OCI-LY1 (cell line): ENCODE data around the gene CDH4.

Source experiments
- H2AFZ ChIP-seq: fragments of 200-600 bp; sonication (generic), shearing (Covaris generic); 2 replicates; pipeline ENCODE4 v1.6.0; 2014; ENCODE audit warnings: antibody characterized with exemption, mild to moderate bottlenecking, low read length
- H3F3A ChIP-seq: fragments of 200-600 bp; sonication (generic), shearing (Covaris generic); 2 replicates; pipeline ENCODE4 v1.6.0; 2014; ENCODE audit warnings: mild to moderate bottlenecking, antibody characterized with exemption, low read length, moderate library complexity; ENCODE audit not compliant: insufficient read depth
- H3K27ac ChIP-seq: fragments of 200-600 bp; sonication (generic); 2 replicates; pipeline ENCODE4 v1.5.1; 2014; ENCODE audit warnings: low read length, mixed run types, mild to moderate bottlenecking, low read depth; ENCODE audit not compliant: poor library complexity, severe bottlenecking
- H3K27me3 ChIP-seq: fragments of 200-600 bp; sonication (generic); 2 replicates; pipeline ENCODE4 v1.6.0; 2014; ENCODE audit warnings: antibody characterized with exemption, mild to moderate bottlenecking, low read length, moderate library complexity; ENCODE audit not compliant: insufficient read depth
- H3K36me3 ChIP-seq: fragments of 200-600 bp; sonication (generic); 2 replicates; pipeline ENCODE4 v1.6.1; 2014; ENCODE audit warnings: mild to moderate bottlenecking, antibody characterized with exemption, low read length, moderate library complexity, mixed read lengths; ENCODE audit not compliant: insufficient read depth
- H3K4me1 ChIP-seq: fragments of 200-600 bp; sonication (generic); 2 replicates; pipeline ENCODE4 v1.5.1; 2014; ENCODE audit warnings: mild to moderate bottlenecking, low read length, moderate library complexity; ENCODE audit not compliant: insufficient read depth, severe bottlenecking
- H3K4me2 ChIP-seq: fragments of 200-600 bp; sonication (generic), shearing (Covaris generic); 2 replicates; pipeline ENCODE4 v1.6.1; 2014; ENCODE audit warnings: low read length
- H3K4me3 ChIP-seq: fragments of 200-600 bp; sonication (generic); 2 replicates; pipeline ENCODE4 v1.5.1; 2014; ENCODE audit warnings: low read length, low read depth, mild to moderate bottlenecking, mixed read lengths; ENCODE audit not compliant: poor library complexity, severe bottlenecking
- H3K79me2 ChIP-seq: fragments of 200-600 bp; shearing (Covaris generic); 2 replicates; pipeline ENCODE4 v1.6.1; 2016; ENCODE audit warnings: mixed run types, low read length, mixed read lengths; ENCODE audit not compliant: insufficient read depth
- H3K9ac ChIP-seq: fragments of 200-600 bp; sonication (generic), shearing (Covaris generic); 2 replicates; pipeline ENCODE4 v1.6.1; 2014; ENCODE audit warnings: mild to moderate bottlenecking, low read length, mixed read lengths
- H3K9me2 ChIP-seq: fragments of 200-600 bp; sonication (generic), shearing (Covaris generic); 2 replicates; pipeline ENCODE4 v1.6.1; 2014; ENCODE audit warnings: low read depth, mild to moderate bottlenecking, low read length, mixed read lengths
- H3K9me3 ChIP-seq: fragments of 200-600 bp; shearing (Covaris generic); 2 replicates; pipeline ENCODE4 v1.6.1; 2014; ENCODE audit warnings: low read length, mixed read lengths
- H4K20me1 ChIP-seq: fragments of 200-600 bp; sonication (generic), shearing (Covaris generic); 2 replicates; pipeline ENCODE4 v1.6.0; 2016; ENCODE audit warnings: mild to moderate bottlenecking, low read length; ENCODE audit not compliant: insufficient read depth
- EZH2 ChIP-seq: fragments of 200-600 bp; sonication (generic), shearing (Covaris generic); IDR thresholded peaks from 2 replicates; pipeline ENCODE4 v1.8.0; 2017; ENCODE audit warnings: borderline replicate concordance, mixed run types, mild to moderate bottlenecking, antibody characterized with exemption, low read length, moderate library complexity, mixed read lengths
- TF ChIP-seq, protein P1 (sequence below): fragments of 200-600 bp; sonication (generic), shearing (Covaris generic); IDR thresholded peaks from 2 replicates; pipeline ENCODE4 v1.5.1; 2017; ENCODE audit warnings: mild to moderate bottlenecking, antibody characterized with exemption, low read length, moderate library complexity, mixed read lengths

The CDH4 gene

DNA sequence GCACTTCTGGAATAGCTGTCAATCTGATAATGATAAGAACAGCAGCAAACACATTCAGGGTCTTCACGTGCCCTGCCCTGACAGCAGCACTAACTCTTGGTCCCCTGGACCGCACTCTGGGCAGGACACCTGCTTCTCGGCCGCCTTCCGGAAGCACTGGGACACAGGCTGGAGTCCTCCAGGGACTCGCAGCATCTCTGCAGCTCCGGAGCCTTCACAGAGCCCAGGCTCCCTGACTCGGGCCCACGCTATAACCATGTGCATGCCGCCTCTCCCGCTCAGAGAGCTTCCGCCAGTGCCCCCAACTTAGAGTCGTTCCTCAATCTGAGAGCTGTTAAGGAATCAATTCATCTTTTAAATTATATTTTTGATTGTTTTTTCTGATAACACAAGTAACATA, 436.4 kb downstream of the CDH4 start:
- H3K27ac ChIP-seq = no peak overlapping the region
- no peaks in the 10 kb centered on the region for H4K20me1 ChIP-seq
- no peaks in the 10 kb centered on the region for H3F3A ChIP-seq
- H3K27me3 ChIP-seq = no peaks in the 10 kb centered on the region
- H3K4me3 ChIP-seq = no peak overlapping the region
- H3K9me2 ChIP-seq = no peaks in the 10 kb centered on the region
- H3K9me3 ChIP-seq = no peaks in the 10 kb centered on the region
- no peak overlapping the region for H3K4me2 ChIP-seq
- TF ChIP-seq, protein P1, sequence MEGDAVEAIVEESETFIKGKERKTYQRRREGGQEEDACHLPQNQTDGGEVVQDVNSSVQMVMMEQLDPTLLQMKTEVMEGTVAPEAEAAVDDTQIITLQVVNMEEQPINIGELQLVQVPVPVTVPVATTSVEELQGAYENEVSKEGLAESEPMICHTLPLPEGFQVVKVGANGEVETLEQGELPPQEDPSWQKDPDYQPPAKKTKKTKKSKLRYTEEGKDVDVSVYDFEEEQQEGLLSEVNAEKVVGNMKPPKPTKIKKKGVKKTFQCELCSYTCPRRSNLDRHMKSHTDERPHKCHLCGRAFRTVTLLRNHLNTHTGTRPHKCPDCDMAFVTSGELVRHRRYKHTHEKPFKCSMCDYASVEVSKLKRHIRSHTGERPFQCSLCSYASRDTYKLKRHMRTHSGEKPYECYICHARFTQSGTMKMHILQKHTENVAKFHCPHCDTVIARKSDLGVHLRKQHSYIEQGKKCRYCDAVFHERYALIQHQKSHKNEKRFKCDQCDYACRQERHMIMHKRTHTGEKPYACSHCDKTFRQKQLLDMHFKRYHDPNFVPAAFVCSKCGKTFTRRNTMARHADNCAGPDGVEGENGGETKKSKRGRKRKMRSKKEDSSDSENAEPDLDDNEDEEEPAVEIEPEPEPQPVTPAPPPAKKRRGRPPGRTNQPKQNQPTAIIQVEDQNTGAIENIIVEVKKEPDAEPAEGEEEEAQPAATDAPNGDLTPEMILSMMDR = no peak
- no peak for TF ChIP-seq EZH2
- H3K4me1 ChIP-seq = no peaks in the 10 kb centered on the region
- no peak overlapping the region for H2AFZ ChIP-seq
- H3K79me2 ChIP-seq = no peaks in the 10 kb centered on the region
- H3K36me3 ChIP-seq = no peaks in the 10 kb centered on the region
- H3K9ac ChIP-seq = no peak overlapping the region

DNA sequence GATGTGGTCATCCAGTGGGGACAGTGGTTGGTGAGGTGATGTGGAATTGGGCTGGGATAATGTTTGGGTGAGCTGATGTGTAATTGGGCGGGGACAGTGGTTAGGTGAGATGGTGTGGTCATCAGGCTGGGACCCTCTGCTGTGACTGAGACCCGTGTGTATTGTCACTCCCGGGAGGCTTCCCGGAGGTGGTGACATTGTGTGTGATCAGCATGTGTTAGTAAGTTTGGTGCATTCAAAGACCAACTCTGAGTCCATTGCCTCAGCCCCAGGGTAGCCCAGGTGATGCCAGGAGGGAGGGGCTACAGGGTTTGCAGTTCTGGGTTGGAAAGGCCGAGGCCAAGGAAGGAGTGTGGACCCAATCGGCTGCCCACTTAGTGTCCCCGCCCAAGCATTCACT, 438.1 kb downstream of the CDH4 start:
- no peak overlapping the region for H2AFZ ChIP-seq
- no peaks in the 10 kb centered on the region for H3K4me1 ChIP-seq
- no peak overlapping the region for H3K27ac ChIP-seq
- H3K9me2 ChIP-seq = no peaks in the 10 kb centered on the region
- no peak overlapping the region for H3K4me3 ChIP-seq
- H3K9me3 ChIP-seq = no peaks in the 10 kb centered on the region
- H3K79me2 ChIP-seq = no peaks in the 10 kb centered on the region
- no peak for TF ChIP-seq EZH2
- TF ChIP-seq, protein P1 = no peak
- no peak overlapping the region for H3K4me2 ChIP-seq
- no peaks in the 10 kb centered on the region for H4K20me1 ChIP-seq
- no peaks in the 10 kb centered on the region for H3K27me3 ChIP-seq
- no peaks in the 10 kb centered on the region for H3K36me3 ChIP-seq
- no peaks in the 10 kb centered on the region for H3F3A ChIP-seq
- no peak overlapping the region for H3K9ac ChIP-seq

DNA sequence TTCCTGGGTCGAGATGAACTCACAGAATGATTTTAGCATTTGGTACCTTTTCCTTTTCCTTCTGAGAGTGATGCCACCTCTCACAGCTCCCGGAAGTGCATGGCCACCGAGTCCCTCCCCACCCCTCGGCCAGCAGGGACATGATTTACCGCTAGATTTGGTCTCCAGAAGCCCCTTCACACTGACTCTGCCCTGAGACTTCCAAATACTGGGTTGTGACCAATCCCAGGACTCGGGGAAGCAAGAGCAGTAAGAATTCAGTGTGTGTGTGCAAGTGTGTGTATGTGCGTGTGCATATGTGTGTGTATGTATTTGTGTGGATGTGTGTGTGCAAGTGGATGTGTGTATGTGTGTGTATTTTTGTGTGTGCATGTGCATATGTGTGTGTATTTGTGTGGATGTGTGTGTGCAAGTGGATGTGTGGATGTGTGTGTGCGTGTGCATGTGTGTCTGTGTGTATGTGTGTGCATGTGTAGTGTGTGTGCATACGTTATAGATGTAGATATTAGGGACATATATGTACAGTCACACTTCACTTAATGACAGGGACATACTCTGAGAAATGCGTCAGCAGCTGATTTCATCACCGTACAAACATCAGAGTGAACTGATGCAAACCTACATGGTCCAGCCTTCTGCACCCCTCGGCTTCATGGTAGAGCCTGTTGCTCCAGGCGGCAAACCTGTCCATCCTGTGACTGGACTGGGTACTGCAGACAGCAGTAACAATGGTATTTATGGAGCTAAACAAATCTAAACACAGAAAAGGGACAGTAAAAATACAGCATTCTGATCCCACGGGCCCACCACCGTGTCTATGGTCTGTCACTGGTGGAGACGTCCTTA, 439.2 kb downstream of the CDH4 start:
- Histone ChIP-seq H3K9me2 (no peaks in the 10 kb centered on the region), H3K36me3 (no peaks in the 10 kb centered on the region), H3K4me1 (no peaks in the 10 kb centered on the region), H2AFZ (no peak overlapping the region), H3K9me3 (no peaks in the 10 kb centered on the region), H3F3A (no peaks in the 10 kb centered on the region), H3K79me2 (no peaks in the 10 kb centered on the region), H3K27ac (no peak overlapping the region), H4K20me1 (no peaks in the 10 kb centered on the region), H3K4me2 (no peak overlapping the region), H3K9ac (no peak overlapping the region), H3K4me3 (no peak overlapping the region), H3K27me3 (no peaks in the 10 kb centered on the region)
- TF ChIP-seq EZH2 = no peak
- TF ChIP-seq, protein P1 = no peak
